ENCODE results near the gene UGGT1. TPM values are rescaled to one million over a fixed set of nuclear protein-coding genes. Genes with fewer than 3 reads are reported as not detected.
A peak's percentile ranks its signal among the peaks of the same experiment; 100 is the strongest.

The UGGT1 gene
- 108 and 120 TPM in 2 replicates for total RNA-seq (ENCODE audit: low replicate concordance)

GRCh38 chr2:128090945-128091725 lies at the start of gene UGGT1:
Gene UGGT1 (plus strand): TSS chr2:128091200. CDS start chr2:128091358, 158 bp downstream.
- DNase-seq (ENCODE audit: low read depth): peak; percentile 97
- H3K4me3 ChIP-seq (ENCODE audit: low read depth, low read length): peak within 1 kb of the TSS; percentile 99
- TF ChIP-seq, protein P1, sequence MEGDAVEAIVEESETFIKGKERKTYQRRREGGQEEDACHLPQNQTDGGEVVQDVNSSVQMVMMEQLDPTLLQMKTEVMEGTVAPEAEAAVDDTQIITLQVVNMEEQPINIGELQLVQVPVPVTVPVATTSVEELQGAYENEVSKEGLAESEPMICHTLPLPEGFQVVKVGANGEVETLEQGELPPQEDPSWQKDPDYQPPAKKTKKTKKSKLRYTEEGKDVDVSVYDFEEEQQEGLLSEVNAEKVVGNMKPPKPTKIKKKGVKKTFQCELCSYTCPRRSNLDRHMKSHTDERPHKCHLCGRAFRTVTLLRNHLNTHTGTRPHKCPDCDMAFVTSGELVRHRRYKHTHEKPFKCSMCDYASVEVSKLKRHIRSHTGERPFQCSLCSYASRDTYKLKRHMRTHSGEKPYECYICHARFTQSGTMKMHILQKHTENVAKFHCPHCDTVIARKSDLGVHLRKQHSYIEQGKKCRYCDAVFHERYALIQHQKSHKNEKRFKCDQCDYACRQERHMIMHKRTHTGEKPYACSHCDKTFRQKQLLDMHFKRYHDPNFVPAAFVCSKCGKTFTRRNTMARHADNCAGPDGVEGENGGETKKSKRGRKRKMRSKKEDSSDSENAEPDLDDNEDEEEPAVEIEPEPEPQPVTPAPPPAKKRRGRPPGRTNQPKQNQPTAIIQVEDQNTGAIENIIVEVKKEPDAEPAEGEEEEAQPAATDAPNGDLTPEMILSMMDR (IDR thresholded peaks at IDR 0.05; ENCODE audit: insufficient read depth, low read length): no peak

DNA sequence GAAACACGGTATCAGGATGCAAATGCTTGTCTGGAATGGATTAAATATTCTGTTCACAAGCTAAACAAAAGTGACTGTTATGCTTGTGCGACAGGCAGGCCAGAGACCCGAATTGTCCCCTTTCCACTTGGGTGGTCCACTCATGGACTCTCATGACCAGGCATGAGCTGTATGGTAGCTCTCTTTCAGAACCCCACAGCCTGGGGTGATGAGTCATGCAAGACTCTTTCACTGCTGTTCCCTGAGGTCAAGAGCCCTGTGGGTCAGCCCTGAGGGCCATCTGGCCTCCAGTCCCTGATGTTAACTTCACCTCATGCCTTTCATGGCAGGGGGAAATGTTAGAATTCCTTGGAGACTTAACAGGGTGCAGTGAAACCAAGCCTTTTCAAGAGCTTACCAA lies 49.4 kb upstream of the UGGT1 start:
- DNase-seq (ENCODE audit: low read depth): no peak
- H3K4me3 ChIP-seq (ENCODE audit: low read depth, low read length): no peak overlapping the region
- TF ChIP-seq, protein P1 (IDR thresholded peaks at IDR 0.05; ENCODE audit: insufficient read depth, low read length): no peak

DNA sequence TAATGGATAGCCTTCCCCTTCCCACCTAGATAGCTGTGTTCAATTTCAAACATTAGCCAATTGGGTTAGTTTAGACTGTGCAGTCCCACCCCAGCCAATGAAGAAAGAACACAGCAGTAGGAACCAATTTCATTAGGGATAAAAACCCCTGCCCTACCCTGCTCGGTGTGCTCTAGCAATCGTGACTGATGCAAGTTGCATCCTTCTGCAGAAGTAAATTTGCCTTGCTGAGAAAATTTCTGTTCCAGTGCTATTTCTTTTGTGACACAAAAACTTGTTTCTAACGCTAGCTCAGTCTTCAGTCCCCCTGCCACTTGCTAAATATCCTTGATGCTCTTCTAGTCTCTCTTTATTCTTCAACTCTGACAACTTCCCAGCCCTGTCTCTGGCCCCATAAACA lies 48.0 kb upstream of the UGGT1 start:
- H3K4me3 ChIP-seq (ENCODE audit: low read depth, low read length): no peak overlapping the region
- no peak for DNase-seq (ENCODE audit: low read depth)
- TF ChIP-seq, protein P1 (IDR thresholded peaks at IDR 0.05; ENCODE audit: insufficient read depth, low read length): no peak

DNA sequence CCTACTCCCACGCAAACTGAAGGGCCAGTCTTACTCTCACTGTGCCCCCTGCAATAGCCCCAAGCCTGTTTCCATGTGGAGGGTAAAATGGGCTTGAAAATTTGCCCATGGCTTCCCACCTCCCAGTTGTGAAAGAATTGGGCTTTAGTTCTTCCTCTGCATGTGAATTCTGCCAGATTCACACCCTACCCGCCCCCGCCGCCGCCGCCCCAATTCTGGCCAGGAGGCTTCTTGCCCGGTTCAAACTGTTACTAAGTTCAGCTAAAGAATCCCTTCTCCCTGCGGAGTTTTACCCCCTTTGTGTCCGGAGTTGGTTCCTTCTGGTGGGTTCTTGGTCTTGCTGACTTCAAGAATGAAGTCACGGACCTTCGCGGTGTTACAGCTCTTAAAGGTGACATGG lies 37.7 kb upstream of the UGGT1 start:
- no peak overlapping the region for H3K4me3 ChIP-seq (ENCODE audit: low read depth, low read length)
- TF ChIP-seq, protein P1 (IDR thresholded peaks at IDR 0.05; ENCODE audit: insufficient read depth, low read length): no peak
- no peak for DNase-seq (ENCODE audit: low read depth)

- TF ChIP-seq, protein P1 (IDR thresholded peaks at IDR 0.05; ENCODE audit: insufficient read depth, low read length): no peak
Measured at GRCh38 chr2:128054104-128054885, 36.7 kb upstream of the UGGT1 start.

DNA sequence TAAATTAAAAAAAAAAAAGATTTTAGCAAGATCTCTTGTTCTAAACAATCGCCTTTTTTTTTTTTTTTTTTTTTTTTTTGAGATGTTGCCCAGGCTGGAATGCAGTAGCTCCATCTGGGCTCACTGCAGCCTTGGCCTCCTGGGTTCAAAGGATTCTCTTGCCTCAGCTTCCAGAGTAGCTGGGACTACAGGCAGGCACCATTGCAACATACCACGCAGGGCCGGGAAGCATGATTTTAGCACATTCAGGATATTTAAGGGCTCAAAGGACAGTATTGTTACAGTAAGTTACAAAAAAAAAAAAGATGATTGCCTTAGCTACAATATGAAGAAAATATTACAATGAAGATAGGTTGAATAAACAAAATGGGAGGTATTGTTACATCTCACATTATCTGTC lies 33.7 kb upstream of the UGGT1 start:
- TF ChIP-seq, protein P1 (IDR thresholded peaks at IDR 0.05; ENCODE audit: insufficient read depth, low read length): no peak
- no peak for DNase-seq (ENCODE audit: low read depth)
- H3K4me3 ChIP-seq (ENCODE audit: low read depth, low read length): no peak overlapping the region

More at GRCh38 chr2:128054104-128054885, 36.7 kb upstream of the UGGT1 start:
- DNase-seq (ENCODE audit: low read depth): no peak
- no peak overlapping the region for H3K4me3 ChIP-seq (ENCODE audit: low read depth, low read length)

Measured in fibroblast of the aortic adventitia (primary cell).